ENCODE data around the gene CYP2A13. TPM values are rescaled to one million over a fixed set of nuclear protein-coding genes. Genes with fewer than 3 reads are reported as not detected.
"Not testable (repeated sequence)": the region's sequence is repeated elsewhere in the genome, so short reads cannot be mapped to it uniquely, and the experiment has no call there.

CYP2A13 gene
- total and polyA plus RNA-seq, 9 of the 15 experiments (the other 6 are each of a cell fraction or from before 2014, with no cell fraction given): not detected

DNA sequence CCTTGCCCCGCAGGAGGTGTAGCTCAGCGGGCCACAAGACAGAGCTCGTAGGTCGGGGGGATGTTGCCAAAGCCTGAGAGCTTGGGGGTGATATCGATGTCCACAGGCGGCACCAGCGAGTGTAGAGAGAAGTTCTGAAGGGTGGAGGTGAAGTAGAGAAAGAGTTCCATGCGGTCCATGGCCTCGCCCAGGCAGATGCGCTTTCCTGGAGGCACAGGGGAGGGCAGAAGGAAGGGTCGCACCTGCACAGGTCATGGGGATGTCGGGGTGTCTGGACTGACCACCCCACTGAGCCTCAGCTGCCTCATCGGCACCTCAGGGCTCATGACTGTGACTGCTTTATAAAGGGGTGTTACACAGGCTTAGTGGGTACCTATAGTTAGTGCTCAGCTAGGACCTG is 37.8 kb upstream of the CYP2A13 start:
- H3K4me3 ChIP-seq: no peak overlapping the region
- CTCF ChIA-PET (ENCODE audit: low intra/inter-chr PET ratio): no interaction called here
- H3K4me2 ChIP-seq (ENCODE audit: insufficient read depth, low read length): no peak overlapping the region
- TF ChIP-seq, protein P1, sequence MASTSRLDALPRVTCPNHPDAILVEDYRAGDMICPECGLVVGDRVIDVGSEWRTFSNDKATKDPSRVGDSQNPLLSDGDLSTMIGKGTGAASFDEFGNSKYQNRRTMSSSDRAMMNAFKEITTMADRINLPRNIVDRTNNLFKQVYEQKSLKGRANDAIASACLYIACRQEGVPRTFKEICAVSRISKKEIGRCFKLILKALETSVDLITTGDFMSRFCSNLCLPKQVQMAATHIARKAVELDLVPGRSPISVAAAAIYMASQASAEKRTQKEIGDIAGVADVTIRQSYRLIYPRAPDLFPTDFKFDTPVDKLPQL (IDR thresholded peaks at IDR 0.05; ENCODE audit: extremely low read depth, insufficient read length): no peak
- TF ChIP-seq LCOR (CRISPR knock-in tag; IDR thresholded peaks at IDR 0.05) (no peak), TOE1 (IDR thresholded peaks at IDR 0.05; ENCODE audit: borderline replicate concordance) (no peak), TOE1 (CRISPR knock-in tag; IDR thresholded peaks at IDR 0.05; ENCODE audit: borderline replicate concordance, low read depth) (no peak), DACH1 (IDR thresholded peaks at IDR 0.05; ENCODE audit: partially characterized antibody) (no peak), JUND (IDR thresholded peaks at IDR 0.05; ENCODE audit: borderline replicate concordance, low read depth, low read length) (no peak), JUND (tag; IDR thresholded peaks at IDR 0.05; ENCODE audit: borderline replicate concordance, low read depth, low read length) (no peak), HNRNPK (IDR thresholded peaks at IDR 0.05; ENCODE audit: low read depth, low read length, poor library complexity, severe bottlenecking) (no peak), HNRNPL (IDR thresholded peaks at IDR 0.05; ENCODE audit: low read depth, low read length) (no peak), KDM4B (IDR thresholded peaks at IDR 0.05; ENCODE audit: borderline replicate concordance in 2 of 2, low read depth in 1 of 2) (no peak)
- intact Hi-C loops (cut with micrococcal nuclease) (no loop called here), in situ Hi-C loops (cut with MboI) (no loop called here)
- no peak overlapping the region for H3K9ac ChIP-seq (ENCODE audit: insufficient read depth in 1 of 2, low read depth in 2 of 2, low read length in 2 of 2)
- H3K27me3 ChIP-seq (ENCODE audit: control insufficient read depth in 2 of 2, insufficient read depth in 2 of 2, low read length in 2 of 2): peaks cover 0 to 40% of the 10 kb centered on the region in 2 experiments; a peak in 4 of 5 replicates
- H3K27ac ChIP-seq (ENCODE audit: extremely low read depth, low read depth, low read length): no peak overlapping the region
- no peaks in the 10 kb centered on the region for H3K36me3 ChIP-seq (ENCODE audit: control insufficient read depth, insufficient read depth, low read length)
- H3K9me1 ChIP-seq (ENCODE audit: control insufficient read depth, insufficient read depth, low read length): no peaks in the 10 kb centered on the region
- DNase-seq (ENCODE audit: extremely low read depth in 1 of 4, low spot score in 3 of 4) (no peak), ATAC-seq (no peak), FAIRE-seq (no peak)
- POLR2A ChIA-PET: interaction anchor here (0.8 kb wide), 1 partner anchor 10 kb away, joined by 4 read pairs; no protein-coding TSS in a partner anchor
- no peaks in the 10 kb centered on the region for H3K4me1 ChIP-seq (replicated peaks in 1 of 2; ENCODE audit: control insufficient read depth in 2 of 2, insufficient read depth in 2 of 2, low read length in 2 of 2)
- WGBS (ENCODE audit: insufficient coverage, low coverage, missing lambda C conversion rate): under 1% methylated on average over 11 of the region's 13 CpGs
- no peaks in the 10 kb centered on the region for H3K9me3 ChIP-seq (replicated peaks; ENCODE audit: control insufficient read depth, insufficient read depth, low read depth, low read length)
- no TSS peak for BruUV-seq (replicated peaks)
- no peaks in the 10 kb centered on the region for H4K20me1 ChIP-seq (replicated peaks; ENCODE audit: control insufficient read depth, insufficient read depth, low read length)
- H3K79me2 ChIP-seq (ENCODE audit: control insufficient read depth, insufficient read depth, low read length): no peaks in the 10 kb centered on the region
- H2AFZ ChIP-seq (ENCODE audit: low read depth, low read length): no peak overlapping the region

DNA sequence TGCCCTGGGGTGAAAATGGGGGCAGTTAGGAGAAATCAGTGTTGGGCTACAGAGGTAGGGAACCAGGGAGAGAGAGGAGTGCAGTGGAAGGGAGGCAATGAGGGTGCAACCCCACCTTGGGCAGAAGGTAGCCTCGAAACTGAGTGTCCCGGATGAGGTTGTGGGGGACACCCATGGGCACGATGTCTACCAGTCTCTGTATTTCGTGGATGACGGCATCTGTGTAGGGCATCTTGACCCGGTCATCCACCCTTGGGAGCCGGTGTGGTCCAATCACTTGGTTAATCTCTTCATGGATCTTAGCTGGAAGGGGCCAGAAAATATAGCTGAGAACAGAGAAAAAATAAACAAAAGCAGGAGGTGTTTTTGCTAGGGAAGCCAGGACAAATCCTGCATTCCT is 36.1 kb upstream of the CYP2A13 start:
- H3K9ac ChIP-seq (ENCODE audit: insufficient read depth in 1 of 2, low read depth in 2 of 2, low read length in 2 of 2); H2AFZ ChIP-seq (ENCODE audit: low read depth, low read length); H3K27ac ChIP-seq (ENCODE audit: extremely low read depth, low read depth, low read length); H3K4me3 ChIP-seq; intact Hi-C loops (cut with micrococcal nuclease); CTCF ChIA-PET (ENCODE audit: low intra/inter-chr PET ratio); in situ Hi-C loops (cut with MboI); H3K4me1 ChIP-seq (replicated peaks in 1 of 2; ENCODE audit: control insufficient read depth in 2 of 2, insufficient read depth in 2 of 2, low read length in 2 of 2); H3K9me3 ChIP-seq (replicated peaks; ENCODE audit: control insufficient read depth, insufficient read depth, low read depth, low read length); H3K9me1 ChIP-seq (ENCODE audit: control insufficient read depth, insufficient read depth, low read length); H4K20me1 ChIP-seq (replicated peaks; ENCODE audit: control insufficient read depth, insufficient read depth, low read length); FAIRE-seq; H3K79me2 ChIP-seq (ENCODE audit: control insufficient read depth, insufficient read depth, low read length); BruUV-seq (replicated peaks); ATAC-seq; H3K4me2 ChIP-seq (ENCODE audit: insufficient read depth, low read length); DNase-seq (ENCODE audit: extremely low read depth in 1 of 4, low spot score in 3 of 4); H3K36me3 ChIP-seq (ENCODE audit: control insufficient read depth, insufficient read depth, low read length): not testable (repeated sequence)
- H3K27me3 ChIP-seq (ENCODE audit: control insufficient read depth in 2 of 2, insufficient read depth in 2 of 2, low read length in 2 of 2): peaks cover 2 to 43% of the 10 kb centered on the region in 2 experiments; a peak in 4 of 5 replicates
- POLR2A ChIA-PET: interaction anchor here (0.7 kb wide), 1 partner anchor 249 kb away, joined by 5 read pairs; no protein-coding TSS in a partner anchor
- 1% methylated on average over 7 of the region's 7 CpGs for WGBS (ENCODE audit: insufficient coverage, low coverage, missing lambda C conversion rate)
